Epithelial cell of proximal tubule (primary cell): ENCODE measurements around the gene C1orf210. TPM values are rescaled to one million over a fixed set of nuclear protein-coding genes. Genes with fewer than 3 reads are reported as not detected.
A peak's percentile ranks its signal among the peaks of the same experiment; 100 is the strongest.

Source experiments
- DNase-seq: peaks from one replicate; pipeline ENCODE4 v3.0.0-alpha.2; 2011; ENCODE audit warnings: low read depth
- H3K4me3 ChIP-seq: 2 replicates; pipeline ENCODE4 v1.5.1; 2011; ENCODE audit warnings: low read depth, mild to moderate bottlenecking, low read length
- CTCF ChIP-seq: conservative IDR thresholded peaks from 2 replicates; pipeline ENCODE4 v1.5.1; 2012; ENCODE audit warnings: low read depth, mild to moderate bottlenecking, low read length
- total RNA-seq: library from RNA; depleted of rRNA; stranded (reverse); fragments of >200 nt; gene quantifications from 2 replicates; pipeline ENCODE4 v1.2.3, GENCODE V29; 2015

The C1orf210 gene
- total RNA-seq, 1 donor from 2014 or later = 0.29 TPM

DNA sequence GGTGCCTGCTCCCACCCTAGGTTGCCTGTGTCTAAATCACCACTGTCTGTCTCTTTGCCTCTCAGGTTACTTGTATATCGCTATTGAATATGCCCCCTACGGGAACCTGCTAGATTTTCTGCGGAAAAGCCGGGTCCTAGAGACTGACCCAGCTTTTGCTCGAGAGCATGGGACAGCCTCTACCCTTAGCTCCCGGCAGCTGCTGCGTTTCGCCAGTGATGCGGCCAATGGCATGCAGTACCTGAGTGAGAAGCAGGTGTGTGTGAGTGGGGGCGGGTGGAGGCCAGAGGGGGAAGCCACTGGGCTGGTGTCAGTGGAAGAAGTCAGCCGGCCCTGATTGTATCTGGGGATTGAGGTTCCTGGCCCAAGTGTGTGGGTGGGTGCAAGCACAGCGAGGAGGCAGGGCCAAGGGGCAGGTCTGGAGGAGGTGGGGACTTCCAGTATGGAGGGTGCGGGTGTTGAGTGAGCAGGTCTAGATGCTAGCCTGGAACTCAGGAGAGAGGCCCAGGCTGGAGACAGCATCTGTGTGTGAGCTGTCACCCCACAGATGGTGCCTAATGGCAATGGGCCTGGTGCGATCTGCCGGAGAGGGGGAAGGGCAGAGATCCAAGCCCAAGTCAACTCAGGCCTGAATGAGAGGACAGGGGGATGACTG, 32.6 kb upstream of the C1orf210 start:
- DNase-seq = no peak

DNA sequence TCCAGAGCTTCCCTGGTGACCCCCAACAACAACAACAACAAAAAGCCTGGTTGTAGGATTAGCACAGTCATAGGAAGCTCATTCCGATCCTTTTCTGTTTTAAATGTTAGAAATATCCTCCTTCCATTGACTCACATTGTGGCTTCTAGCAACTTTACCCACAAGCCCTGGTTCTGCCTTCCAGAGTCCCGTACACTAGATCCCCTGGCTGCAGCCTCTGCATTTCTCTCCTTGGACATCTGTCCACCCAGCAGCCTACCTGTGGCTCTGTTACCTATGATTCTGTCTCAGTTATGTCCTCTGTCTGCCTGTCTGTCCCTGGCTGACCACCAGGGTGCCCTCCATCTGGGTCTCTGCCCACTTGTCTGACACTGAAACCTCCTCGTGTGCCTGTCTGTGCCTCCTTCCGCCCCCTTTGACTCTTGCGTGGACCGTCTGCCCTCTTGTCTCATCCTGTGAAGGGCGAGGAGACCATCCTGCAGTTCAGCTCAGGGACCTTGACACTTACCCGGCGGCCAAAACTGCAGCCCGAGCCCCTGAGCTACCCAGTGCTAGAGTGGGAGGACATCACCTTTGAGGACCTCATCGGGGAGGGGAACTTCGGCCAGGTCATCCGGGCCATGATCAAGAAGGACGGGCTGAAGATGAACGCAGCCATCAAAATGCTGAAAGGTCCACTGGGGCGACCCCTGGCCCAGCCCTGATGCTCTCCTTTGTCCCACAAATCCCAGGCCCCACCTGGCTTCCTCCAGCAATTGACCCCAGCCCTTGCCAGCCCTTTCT, 31.5 kb upstream of the C1orf210 start:
- DNase-seq = no peak
- no peak overlapping the region for H3K4me3 ChIP-seq
- TF ChIP-seq CTCF = peak; percentile 12

More for the DNA sequence above, 32.6 kb upstream of the C1orf210 start:
- no peak overlapping the region for H3K4me3 ChIP-seq
- no peak for TF ChIP-seq CTCF

GRCh38 chr1:43315963-43316737, 30.8 kb upstream of the C1orf210 start:
- TF ChIP-seq CTCF = no peak
- no peak overlapping the region for H3K4me3 ChIP-seq
- no peak for DNase-seq

DNA sequence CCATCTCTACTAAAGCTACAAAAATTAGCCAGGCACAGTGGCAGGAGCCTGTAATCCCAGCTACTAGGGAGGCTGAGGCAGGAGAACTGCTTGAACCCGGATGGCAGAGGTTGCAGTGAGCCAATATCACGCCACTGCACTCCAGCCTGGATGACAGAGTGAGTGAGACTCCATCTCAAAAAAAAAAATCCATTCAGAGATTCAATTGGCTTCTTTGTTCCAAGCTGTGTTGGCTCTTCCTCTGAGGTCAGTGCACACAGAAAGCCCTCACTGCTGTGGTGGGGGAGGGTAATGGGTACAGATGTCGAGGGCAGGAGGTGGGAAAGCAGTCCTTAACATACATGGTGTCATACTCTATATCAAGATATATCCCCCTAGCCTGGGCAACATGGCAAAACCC, 30.1 kb upstream of the C1orf210 start:
- TF ChIP-seq CTCF = no peak
- H3K4me3 ChIP-seq = no peak overlapping the region
- DNase-seq = no peak

GRCh38 chr1:43314233-43314632, 28.9 kb upstream of the C1orf210 start:
- DNase-seq = no peak
- TF ChIP-seq CTCF = no peak
- no peak overlapping the region for H3K4me3 ChIP-seq

GRCh38 chr1:43313771-43314170, 28.4 kb upstream of the C1orf210 start:
- no peak for TF ChIP-seq CTCF
- H3K4me3 ChIP-seq = no peak overlapping the region
- no peak for DNase-seq
